ENCODE measurements around the gene AKR7A2.
"Not testable (repeated sequence)": the region's sequence is repeated elsewhere in the genome, so short reads cannot be mapped to it uniquely, and the experiment has no call there.

Gene AKR7A2

DNA sequence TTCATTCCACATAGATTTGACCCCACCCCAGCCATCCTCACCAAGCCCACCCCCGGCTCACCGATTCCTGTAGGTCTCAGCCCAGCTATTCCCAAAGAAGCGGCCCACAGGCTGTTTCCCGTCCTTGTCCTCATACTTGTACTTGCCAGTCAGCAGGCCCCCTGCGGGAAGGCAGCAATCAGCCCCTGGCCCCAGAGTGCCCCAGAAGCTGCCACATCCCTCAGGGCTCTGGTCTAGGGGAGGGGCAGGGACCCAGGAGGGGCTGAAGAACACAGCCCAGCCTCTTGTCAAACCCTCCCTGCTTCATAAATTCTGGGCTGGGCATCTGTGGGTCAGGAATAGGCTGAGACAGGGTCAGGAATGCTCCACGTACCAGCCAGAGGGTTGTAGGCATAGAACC, 5.0 kb downstream of the AKR7A2 start:
- Histone ChIP-seq H3K36me3 (ENCODE audit: control insufficient read depth, insufficient read depth, low read length) (peaks cover 64% of the 10 kb centered on the region), H3K4me1 (ENCODE audit: control insufficient read depth, insufficient read depth, low read length, poor library complexity, severe bottlenecking) (peaks cover 5% of the 10 kb centered on the region), H3K27ac (ENCODE audit: low read depth, low read length, severe bottlenecking) (no peak overlapping the region), H3K9me3 (ENCODE audit: control insufficient read depth, low read length) (no peaks in the 10 kb centered on the region), H3K4me3 (ENCODE audit: extremely low read depth, insufficient read depth, low read length, poor library complexity, severe bottlenecking) (no peak overlapping the region)
- 96 to 100% methylated on average over 2 to 5 of the region's 6 CpGs for WGBS, 2 experiments (ENCODE audit: insufficient coverage in 2 of 2)

DNA sequence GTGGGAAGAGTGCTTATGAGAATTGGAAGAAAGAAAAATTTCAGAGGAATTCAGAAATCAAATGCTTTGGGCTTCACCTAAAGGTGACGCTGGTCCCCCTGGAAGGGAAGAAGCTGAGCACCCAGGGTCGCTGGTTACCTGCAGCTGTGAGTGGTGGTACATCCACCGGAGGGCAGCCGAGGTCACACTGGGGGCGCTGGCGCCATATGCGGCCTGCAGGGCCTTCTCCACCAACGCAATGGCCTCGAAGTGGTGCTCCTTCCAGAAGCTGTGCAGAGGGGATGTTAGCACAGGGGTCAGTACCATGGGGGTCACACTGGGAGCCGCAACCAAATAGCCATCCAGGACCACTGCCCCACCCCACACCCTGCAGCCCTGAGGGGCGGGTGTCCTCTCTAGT, 6.1 kb downstream of the AKR7A2 start:
- Histone ChIP-seq H3K27ac (ENCODE audit: low read depth, low read length, severe bottlenecking) (no peak overlapping the region), H3K4me3 (ENCODE audit: extremely low read depth, insufficient read depth, low read length, poor library complexity, severe bottlenecking) (no peak overlapping the region), H3K36me3 (ENCODE audit: control insufficient read depth, insufficient read depth, low read length) (peaks cover 64% of the 10 kb centered on the region), H3K9me3 (ENCODE audit: control insufficient read depth, low read length) (no peaks in the 10 kb centered on the region), H3K4me1 (ENCODE audit: control insufficient read depth, insufficient read depth, low read length, poor library complexity, severe bottlenecking) (peaks cover 4% of the 10 kb centered on the region)
- 93 to 99% methylated on average over 6 to 8 of the region's 11 CpGs for WGBS, 2 experiments (ENCODE audit: insufficient coverage in 2 of 2)

DNA sequence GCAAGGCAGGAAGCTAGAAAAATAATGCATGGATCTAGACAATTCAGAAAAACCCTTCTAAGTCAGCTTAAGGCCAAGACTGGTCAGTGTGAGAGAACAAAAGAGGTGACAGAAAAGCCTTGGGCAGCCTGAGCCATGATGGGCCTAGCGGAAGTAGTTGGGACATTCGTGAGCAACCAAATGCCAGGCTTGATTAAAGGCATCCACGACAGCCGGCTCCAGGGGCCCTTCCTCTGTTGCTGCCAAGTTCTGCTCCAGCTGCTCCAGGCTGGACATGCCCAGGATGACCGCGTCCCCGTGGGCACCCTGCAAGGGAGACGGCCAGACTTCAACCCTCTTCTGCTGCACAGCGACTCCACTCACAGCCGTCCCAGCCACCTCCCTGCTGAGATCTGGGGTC, 7.9 kb downstream of the AKR7A2 start:
- 96 to 100% methylated on average over 4 to 7 of the region's 10 CpGs for WGBS, 2 experiments (ENCODE audit: insufficient coverage in 2 of 2)
- not testable (repeated sequence) for H3K9me3 ChIP-seq (ENCODE audit: control insufficient read depth, low read length); H3K4me3 ChIP-seq (ENCODE audit: extremely low read depth, insufficient read depth, low read length, poor library complexity, severe bottlenecking); H3K27ac ChIP-seq (ENCODE audit: low read depth, low read length, severe bottlenecking); H3K4me1 ChIP-seq (ENCODE audit: control insufficient read depth, insufficient read depth, low read length, poor library complexity, severe bottlenecking)
- peaks cover 66% of the 10 kb centered on the region for H3K36me3 ChIP-seq (ENCODE audit: control insufficient read depth, insufficient read depth, low read length)

DNA sequence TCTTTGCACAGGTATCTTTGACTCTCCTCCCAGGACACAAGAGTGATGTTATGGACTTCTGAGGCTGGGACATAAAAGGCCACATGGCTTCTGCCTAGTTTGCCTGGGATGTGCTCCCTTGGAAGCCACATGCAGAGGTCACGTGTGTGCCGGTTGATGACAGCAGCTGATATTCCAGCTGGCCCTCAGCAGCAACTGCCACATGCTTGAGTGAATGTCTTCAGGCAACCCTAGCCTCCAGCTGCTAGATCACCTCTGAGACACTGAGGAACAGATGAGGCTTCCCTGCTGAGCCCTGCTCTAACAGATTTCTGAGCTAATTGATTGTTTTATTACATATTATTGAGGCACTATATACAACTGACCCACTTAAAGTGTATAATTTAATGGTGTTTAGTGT, 11.7 kb downstream of the AKR7A2 start:
- Histone ChIP-seq H3K36me3 (ENCODE audit: control insufficient read depth, insufficient read depth, low read length) (peaks cover 29% of the 10 kb centered on the region), H3K9me3 (ENCODE audit: control insufficient read depth, low read length) (peaks cover 6% of the 10 kb centered on the region), H3K27ac (ENCODE audit: low read depth, low read length, severe bottlenecking) (no peak overlapping the region), H3K4me1 (ENCODE audit: control insufficient read depth, insufficient read depth, low read length, poor library complexity, severe bottlenecking) (no peaks in the 10 kb centered on the region), H3K4me3 (ENCODE audit: extremely low read depth, insufficient read depth, low read length, poor library complexity, severe bottlenecking) (no peak overlapping the region)
- WGBS, 2 experiments (ENCODE audit: insufficient coverage in 2 of 2), result 86 to 90% methylated on average over 2 of the region's 2 CpGs

DNA sequence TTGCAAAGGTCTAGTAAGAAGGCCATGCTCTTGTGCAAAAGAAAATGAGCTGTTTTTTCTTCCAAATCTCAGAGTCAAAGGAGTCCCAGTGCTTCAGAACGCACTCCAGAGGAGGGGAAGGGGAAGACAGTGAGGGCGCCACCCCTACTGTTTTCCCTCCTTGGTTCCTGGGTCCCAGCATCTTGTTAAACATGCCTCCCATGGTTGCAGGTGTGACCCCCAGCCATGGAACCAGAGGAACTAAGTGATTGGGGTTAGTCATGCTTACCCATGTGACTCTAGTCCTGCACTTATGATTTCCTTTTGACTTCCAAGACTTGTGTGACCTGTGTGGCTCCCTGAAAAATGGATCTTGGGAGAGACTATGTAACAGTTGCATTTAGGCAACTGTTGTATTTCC, 17.3 kb downstream of the AKR7A2 start:
- no peak overlapping the region for H3K27ac ChIP-seq (ENCODE audit: low read depth, low read length, severe bottlenecking)
- peaks cover 28% of the 10 kb centered on the region for H3K9me3 ChIP-seq (ENCODE audit: control insufficient read depth, low read length)
- no peak overlapping the region for H3K4me3 ChIP-seq (ENCODE audit: extremely low read depth, insufficient read depth, low read length, poor library complexity, severe bottlenecking)
- H3K4me1 ChIP-seq (ENCODE audit: control insufficient read depth, insufficient read depth, low read length, poor library complexity, severe bottlenecking), result no peaks in the 10 kb centered on the region
- WGBS, 2 experiments (ENCODE audit: insufficient coverage in 2 of 2), result 71 to 100% methylated on average over 1 to 2 of the region's 2 CpGs
- H3K36me3 ChIP-seq (ENCODE audit: control insufficient read depth, insufficient read depth, low read length), result peaks cover 9% of the 10 kb centered on the region

DNA sequence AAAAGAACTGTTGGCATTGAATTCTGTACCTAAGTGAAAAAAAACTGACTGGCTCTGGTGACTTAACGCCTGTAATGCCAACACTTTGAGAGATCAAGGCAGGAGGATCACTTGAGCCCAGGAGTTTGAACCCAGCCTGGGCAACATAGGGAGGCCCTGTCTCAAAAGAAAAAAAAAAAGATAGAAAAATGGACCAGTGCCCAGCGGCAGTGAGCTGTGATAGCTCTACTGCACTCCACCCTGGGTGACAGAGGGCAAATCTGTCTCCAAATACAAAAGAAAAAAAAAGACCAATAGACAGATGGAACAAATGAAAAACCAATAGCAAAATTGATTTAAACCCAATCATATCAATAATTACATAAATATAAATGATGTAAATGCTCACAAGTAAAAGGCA, 22.7 kb downstream of the AKR7A2 start:
- Histone ChIP-seq H3K4me3 (ENCODE audit: extremely low read depth, insufficient read depth, low read length, poor library complexity, severe bottlenecking) (no peak overlapping the region), H3K27ac (ENCODE audit: low read depth, low read length, severe bottlenecking) (no peak overlapping the region), H3K4me1 (ENCODE audit: control insufficient read depth, insufficient read depth, low read length, poor library complexity, severe bottlenecking) (no peaks in the 10 kb centered on the region), H3K36me3 (ENCODE audit: control insufficient read depth, insufficient read depth, low read length) (peaks cover 5% of the 10 kb centered on the region), H3K9me3 (ENCODE audit: control insufficient read depth, low read length) (peaks cover 13% of the 10 kb centered on the region)
- WGBS, 2 experiments (ENCODE audit: insufficient coverage in 2 of 2), result 39 to 71% methylated on average over 1 of the region's 2 CpGs

DNA sequence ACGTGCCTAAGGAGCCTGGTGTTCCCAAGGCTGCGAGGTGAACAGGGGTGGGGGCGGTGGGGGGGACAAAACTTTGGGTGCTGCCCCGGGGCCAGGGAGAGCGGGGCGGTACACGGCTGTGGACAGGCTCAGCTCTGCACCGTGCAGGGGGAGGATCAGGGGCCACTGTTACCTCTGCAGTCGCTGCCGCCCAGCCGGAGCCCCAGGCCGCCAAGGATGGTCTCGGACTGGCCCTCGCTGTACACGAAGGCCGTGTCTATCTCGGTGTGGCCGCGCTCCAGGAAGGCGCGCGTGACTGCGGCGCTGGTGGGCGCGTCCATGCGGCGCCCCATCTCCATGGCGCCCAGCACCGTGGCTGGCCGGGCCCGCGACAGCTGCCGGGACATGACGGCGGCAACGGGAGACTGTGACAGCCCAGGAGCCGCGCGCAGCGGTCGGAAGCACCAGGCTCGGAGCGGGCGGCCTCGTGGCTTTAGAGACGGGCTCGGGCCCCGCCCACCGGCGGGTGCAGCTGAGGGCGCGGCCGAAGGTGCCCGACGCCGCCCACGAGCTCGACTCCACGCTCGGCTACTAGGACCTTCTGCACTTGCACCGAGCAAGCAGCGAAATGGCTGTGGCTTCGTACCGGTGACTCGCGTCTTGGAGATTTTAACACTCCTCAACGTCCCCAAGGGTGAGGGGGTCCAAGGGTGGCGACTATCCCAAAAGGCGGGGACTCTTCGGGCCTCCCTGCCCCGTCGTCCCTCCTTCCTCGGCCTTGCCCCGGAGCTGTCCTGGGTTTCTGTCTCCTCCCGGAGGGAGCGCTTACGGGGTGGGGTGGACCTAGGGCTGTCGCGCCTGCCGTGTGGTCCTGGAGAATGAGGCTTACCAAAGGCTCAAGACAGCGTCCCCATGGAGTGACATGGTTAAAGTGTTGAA, 23.4 kb downstream of the AKR7A2 start, which contains the start of gene AKR7A3:
AKR7A3 (minus strand) TSS at position 447 of the 918 bp plus-strand sequence; CDS start at position 386, 61 bp downstream.
- WGBS, 2 experiments (ENCODE audit: insufficient coverage in 2 of 2), result 28 to 30% methylated on average over 34 to 41 of the region's 82 CpGs
- H3K36me3 ChIP-seq (ENCODE audit: control insufficient read depth, insufficient read depth, low read length); H3K4me1 ChIP-seq (ENCODE audit: control insufficient read depth, insufficient read depth, low read length, poor library complexity, severe bottlenecking); H3K9me3 ChIP-seq (ENCODE audit: control insufficient read depth, low read length); H3K4me3 ChIP-seq (ENCODE audit: extremely low read depth, insufficient read depth, low read length, poor library complexity, severe bottlenecking); H3K27ac ChIP-seq (ENCODE audit: low read depth, low read length, severe bottlenecking): not testable (repeated sequence)

DNA sequence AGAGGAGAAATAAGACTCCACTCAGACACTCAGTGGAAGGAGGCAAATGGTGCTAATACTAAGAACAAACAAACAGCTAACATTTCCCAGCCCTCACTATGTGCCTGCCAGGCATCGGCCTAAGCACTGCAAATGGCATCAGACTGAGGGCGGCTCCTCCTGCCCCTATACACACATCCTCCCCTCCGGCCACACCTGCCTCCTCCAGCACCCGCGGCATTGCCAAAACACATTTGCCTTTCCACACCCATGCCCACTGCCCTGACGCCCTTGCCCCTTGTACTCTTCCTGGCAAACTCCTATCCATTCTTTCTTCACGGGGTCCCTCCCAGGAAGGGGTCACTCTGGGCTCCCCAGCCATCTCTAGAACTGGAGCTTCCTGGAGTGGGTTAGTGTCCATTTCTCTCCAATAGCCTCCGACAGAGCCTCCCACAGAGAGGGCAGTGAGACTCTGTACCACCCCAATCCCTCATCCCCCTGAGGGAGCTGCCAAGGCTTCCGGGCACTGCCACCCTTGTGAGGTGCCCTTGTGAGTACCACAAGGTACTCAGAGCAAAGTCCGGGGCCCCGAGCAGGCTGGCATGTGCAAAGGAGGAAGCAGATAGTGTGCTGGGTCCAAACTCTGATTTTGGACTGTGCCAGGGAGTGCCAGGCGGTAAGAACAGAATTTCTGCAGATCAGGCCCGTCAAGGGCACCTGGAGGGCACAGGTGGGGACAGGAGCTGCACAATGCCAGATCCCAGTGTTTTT, 24.3 kb downstream of the AKR7A2 start:
- Histone ChIP-seq H3K27ac (ENCODE audit: low read depth, low read length, severe bottlenecking) (no peak overlapping the region), H3K36me3 (ENCODE audit: control insufficient read depth, insufficient read depth, low read length) (peaks cover 5% of the 10 kb centered on the region), H3K9me3 (ENCODE audit: control insufficient read depth, low read length) (peaks cover 7% of the 10 kb centered on the region), H3K4me3 (ENCODE audit: extremely low read depth, insufficient read depth, low read length, poor library complexity, severe bottlenecking) (no peak overlapping the region), H3K4me1 (ENCODE audit: control insufficient read depth, insufficient read depth, low read length, poor library complexity, severe bottlenecking) (no peaks in the 10 kb centered on the region)
- 90 to 94% methylated on average over 10 to 12 of the region's 13 CpGs for WGBS, 2 experiments (ENCODE audit: insufficient coverage in 2 of 2)

DNA sequence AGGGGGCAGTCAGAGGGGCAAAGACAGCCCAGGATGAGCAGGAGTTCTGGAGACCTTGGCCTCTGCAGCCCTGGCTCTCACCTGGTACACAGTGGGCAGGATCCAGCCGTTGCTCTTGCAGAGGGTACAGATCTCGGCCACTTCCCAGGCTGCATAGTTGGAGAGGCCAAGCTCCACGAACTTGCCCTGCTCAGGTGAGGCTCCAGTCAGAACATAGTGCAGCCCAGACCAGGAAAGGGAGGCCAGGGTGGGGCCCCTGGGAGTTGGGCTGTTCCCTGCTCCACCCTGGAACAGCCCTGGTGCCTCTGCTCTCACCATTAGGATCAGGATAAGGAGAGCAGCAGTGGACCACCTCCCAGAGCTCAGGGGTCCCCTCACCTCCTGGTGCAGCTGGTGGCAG, 26.1 kb downstream of the AKR7A2 start:
- not testable (repeated sequence) for H3K9me3 ChIP-seq (ENCODE audit: control insufficient read depth, low read length); H3K27ac ChIP-seq (ENCODE audit: low read depth, low read length, severe bottlenecking); H3K36me3 ChIP-seq (ENCODE audit: control insufficient read depth, insufficient read depth, low read length); H3K4me1 ChIP-seq (ENCODE audit: control insufficient read depth, insufficient read depth, low read length, poor library complexity, severe bottlenecking); H3K4me3 ChIP-seq (ENCODE audit: extremely low read depth, insufficient read depth, low read length, poor library complexity, severe bottlenecking)
- WGBS, 2 experiments (ENCODE audit: insufficient coverage in 2 of 2), result 62 to 80% methylated on average over 3 of the region's 3 CpGs

DNA sequence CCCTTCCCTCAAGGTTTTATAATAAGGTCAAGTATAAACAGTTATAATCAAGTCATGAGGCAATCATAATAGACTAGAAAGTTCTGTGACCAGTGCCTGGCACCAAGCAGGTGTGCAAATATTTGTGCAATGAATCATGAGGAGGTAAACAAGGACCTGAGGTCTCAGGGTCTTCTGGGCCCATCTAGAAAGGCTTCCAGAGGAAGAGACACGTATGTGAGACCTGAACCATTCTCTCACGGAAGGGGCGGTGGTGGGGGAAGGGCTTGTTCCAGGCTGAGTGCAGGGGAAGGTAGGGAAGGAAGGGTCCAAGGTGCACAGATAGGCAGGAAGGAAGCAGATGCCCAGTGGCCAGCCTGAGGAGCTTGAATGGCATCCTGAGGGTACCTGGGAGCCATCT, 26.6 kb downstream of the AKR7A2 start:
- not testable (repeated sequence) for H3K36me3 ChIP-seq (ENCODE audit: control insufficient read depth, insufficient read depth, low read length); H3K4me1 ChIP-seq (ENCODE audit: control insufficient read depth, insufficient read depth, low read length, poor library complexity, severe bottlenecking); H3K27ac ChIP-seq (ENCODE audit: low read depth, low read length, severe bottlenecking); H3K4me3 ChIP-seq (ENCODE audit: extremely low read depth, insufficient read depth, low read length, poor library complexity, severe bottlenecking); H3K9me3 ChIP-seq (ENCODE audit: control insufficient read depth, low read length)
- WGBS, 2 experiments (ENCODE audit: insufficient coverage in 2 of 2), result 90% methylated on average over 2 of the region's 3 CpGs; no CpG with 5 or more reads in 1 of the 2 experiments

DNA sequence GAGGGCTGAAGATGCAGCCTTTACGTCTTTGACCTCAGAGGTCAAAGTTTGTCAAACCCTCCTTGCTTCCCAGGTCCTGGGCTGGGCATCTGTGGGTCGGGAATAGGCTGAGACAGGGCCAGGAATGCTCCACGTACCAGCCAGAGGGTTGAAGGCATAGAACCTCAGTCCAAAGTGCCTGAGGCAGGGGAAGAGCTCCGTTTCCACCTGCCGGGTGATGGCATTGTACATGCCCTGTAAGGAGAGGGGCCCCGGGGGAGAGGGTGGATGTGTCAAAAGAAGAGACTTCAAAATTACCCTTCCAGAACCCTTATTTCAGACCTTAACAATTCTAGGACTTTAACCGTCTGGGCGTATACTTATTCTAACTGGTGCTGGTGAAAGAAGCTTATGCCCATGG, 27.1 kb downstream of the AKR7A2 start:
- H3K9me3 ChIP-seq (ENCODE audit: control insufficient read depth, low read length), result no peaks in the 10 kb centered on the region
- no peaks in the 10 kb centered on the region for H3K36me3 ChIP-seq (ENCODE audit: control insufficient read depth, insufficient read depth, low read length)
- no peaks in the 10 kb centered on the region for H3K4me1 ChIP-seq (ENCODE audit: control insufficient read depth, insufficient read depth, low read length, poor library complexity, severe bottlenecking)
- no peak overlapping the region for H3K4me3 ChIP-seq (ENCODE audit: extremely low read depth, insufficient read depth, low read length, poor library complexity, severe bottlenecking)
- 90 to 94% methylated on average over 3 to 4 of the region's 8 CpGs for WGBS, 2 experiments (ENCODE audit: insufficient coverage in 2 of 2)
- no peak overlapping the region for H3K27ac ChIP-seq (ENCODE audit: low read depth, low read length, severe bottlenecking)
